GM21381 (cell line): Measurements from ENCODE around the gene LPIN2.

Experiments
- ATAC-seq: cut with Tn5 transposase; IDR thresholded peaks from one replicate; pipeline ENCODE4 v1.9.1; 2021; ENCODE audit warnings: mild to moderate bottlenecking, moderate library complexity; ENCODE audit not compliant: unreplicated experiment

LPIN2 gene

GRCh38 chr18:2965797-2966196 lies 47.1 kb downstream of the LPIN2 start:
- ATAC-seq = no peak

GRCh38 chr18:2964361-2965010 lies 48.5 kb downstream of the LPIN2 start:
- no peak for ATAC-seq
